Measurements from ENCODE around the gene TAF1B. TPM values are rescaled to one million over a fixed set of nuclear protein-coding genes. Genes with fewer than 3 reads are reported as not detected.
"Not testable (repeated sequence)": the region's sequence is repeated elsewhere in the genome, so short reads cannot be mapped to it uniquely, and the experiment has no call there.

TAF1B gene
- total RNA-seq, 2 experiments from 2014 or later = 18.8 to 19.0 TPM

GRCh38 chr2:9857814-9858729, 14.8 kb downstream of the TAF1B start:
- Mint-ChIP-seq H3K27ac (no peak overlapping the region), H3K4me1 (no peaks in the 10 kb centered on the region), H3K9me3 (peaks cover 34% of the 10 kb centered on the region), H3K4me3 (no peak overlapping the region), H3K27me3 (no peaks in the 10 kb centered on the region), H3K36me3 (peaks cover 80% of the 10 kb centered on the region)
- ATAC-seq (ENCODE audit: low read depth) (no peak), DNase-seq (no peak)
- POLR2A ChIA-PET = no interaction called here

- peaks cover 76% of the 10 kb centered on the region for H3K36me3 Mint-ChIP-seq
- H3K27me3 Mint-ChIP-seq = no peaks in the 10 kb centered on the region
- ATAC-seq (ENCODE audit: low read depth) (no peak), DNase-seq (no peak)
- H3K27ac Mint-ChIP-seq = no peak overlapping the region
- H3K9me3 Mint-ChIP-seq = peaks cover 38% of the 10 kb centered on the region
- POLR2A ChIA-PET = no interaction called here
- no peak overlapping the region for H3K4me3 Mint-ChIP-seq
- H3K4me1 Mint-ChIP-seq = no peaks in the 10 kb centered on the region
Observed at GRCh38 chr2:9858730-9859068, 15.4 kb downstream of the TAF1B start.

- peaks cover 60% of the 10 kb centered on the region for H3K36me3 Mint-ChIP-seq
- H3K27ac Mint-ChIP-seq; DNase-seq; ATAC-seq (ENCODE audit: low read depth); H3K27me3 Mint-ChIP-seq; H3K4me1 Mint-ChIP-seq; POLR2A ChIA-PET; H3K4me3 Mint-ChIP-seq: not testable (repeated sequence)
- peaks cover 40% of the 10 kb centered on the region for H3K9me3 Mint-ChIP-seq
Observed at GRCh38 chr2:9860922-9861580, 17.8 kb downstream of the TAF1B start.

- H3K4me3 Mint-ChIP-seq = no peak overlapping the region
- H3K27ac Mint-ChIP-seq = no peak overlapping the region
- no peaks in the 10 kb centered on the region for H3K27me3 Mint-ChIP-seq
- POLR2A ChIA-PET = no interaction called here
- peaks cover 21% of the 10 kb centered on the region for H3K36me3 Mint-ChIP-seq
- DNase-seq = no peak
- H3K4me1 Mint-ChIP-seq = no peaks in the 10 kb centered on the region
- H3K9me3 Mint-ChIP-seq = peaks cover 9% of the 10 kb centered on the region
- ATAC-seq (ENCODE audit: low read depth) = no peak
Observed at GRCh38 chr2:9867881-9868280, 24.6 kb downstream of the TAF1B start.

GRCh38 chr2:9873337-9873736, 30.1 kb downstream of the TAF1B start:
- DNase-seq (no peak), ATAC-seq (ENCODE audit: low read depth) (no peak)
- POLR2A ChIA-PET = no interaction called here
- H3K27me3 Mint-ChIP-seq = no peaks in the 10 kb centered on the region
- no peaks in the 10 kb centered on the region for H3K9me3 Mint-ChIP-seq
- no peak overlapping the region for H3K4me3 Mint-ChIP-seq
- H3K27ac Mint-ChIP-seq = no peak overlapping the region
- H3K36me3 Mint-ChIP-seq = peaks cover 44% of the 10 kb centered on the region
- H3K4me1 Mint-ChIP-seq = no peaks in the 10 kb centered on the region

GRCh38 chr2:9877026-9877425, 33.8 kb downstream of the TAF1B start:
- Mint-ChIP-seq H3K4me3 (no peak overlapping the region), H3K36me3 (peaks cover 41% of the 10 kb centered on the region), H3K27me3 (no peaks in the 10 kb centered on the region), H3K27ac (no peak overlapping the region), H3K4me1 (no peaks in the 10 kb centered on the region), H3K9me3 (no peaks in the 10 kb centered on the region)
- no peak for ATAC-seq (ENCODE audit: low read depth)
- POLR2A ChIA-PET = no interaction called here
- DNase-seq = no peak

- Mint-ChIP-seq H3K4me1 (no peaks in the 10 kb centered on the region), H3K36me3 (peaks cover 41% of the 10 kb centered on the region), H3K27me3 (no peaks in the 10 kb centered on the region), H3K4me3 (no peak overlapping the region), H3K27ac (no peak overlapping the region), H3K9me3 (no peaks in the 10 kb centered on the region)
- no peak for DNase-seq
- no peak for ATAC-seq (ENCODE audit: low read depth)
- POLR2A ChIA-PET = no interaction called here
Observed at GRCh38 chr2:9877726-9878125, 34.5 kb downstream of the TAF1B start.

- DNase-seq = no peak
- ATAC-seq (ENCODE audit: low read depth) = no peak
- Mint-ChIP-seq H3K4me1 (no peaks in the 10 kb centered on the region), H3K36me3 (peaks cover 33% of the 10 kb centered on the region), H3K9me3 (no peaks in the 10 kb centered on the region), H3K4me3 (no peak overlapping the region), H3K27ac (no peak overlapping the region), H3K27me3 (no peaks in the 10 kb centered on the region)
- POLR2A ChIA-PET = no interaction called here
Observed at GRCh38 chr2:9879455-9880194, 36.4 kb downstream of the TAF1B start.

GRCh38 chr2:9883897-9884296, 40.6 kb downstream of the TAF1B start:
- DNase-seq (no peak), ATAC-seq (ENCODE audit: low read depth) (no peak)
- peaks cover 8% of the 10 kb centered on the region for H3K9me3 Mint-ChIP-seq
- no peak overlapping the region for H3K27ac Mint-ChIP-seq
- no peaks in the 10 kb centered on the region for H3K27me3 Mint-ChIP-seq
- POLR2A ChIA-PET = no interaction called here
- H3K4me3 Mint-ChIP-seq = no peak overlapping the region
- H3K4me1 Mint-ChIP-seq = peaks cover 4% of the 10 kb centered on the region
- peaks cover 48% of the 10 kb centered on the region for H3K36me3 Mint-ChIP-seq

GRCh38 chr2:9884436-9884835, 41.2 kb downstream of the TAF1B start:
- DNase-seq (no peak), ATAC-seq (ENCODE audit: low read depth) (no peak)
- Mint-ChIP-seq H3K4me3 (no peak overlapping the region), H3K27ac (no peak overlapping the region), H3K4me1 (peaks cover 4% of the 10 kb centered on the region), H3K27me3 (no peaks in the 10 kb centered on the region), H3K9me3 (peaks cover 8% of the 10 kb centered on the region), H3K36me3 (peaks cover 50% of the 10 kb centered on the region)
- POLR2A ChIA-PET = interaction anchor here (1.5 kb wide), 1 partner anchor 41 kb away, joined by 3 read pairs; the partner anchor contains the start of gene TAF1B

- peaks cover 4% of the 10 kb centered on the region for H3K4me1 Mint-ChIP-seq
- no peak overlapping the region for H3K4me3 Mint-ChIP-seq
- no peak for ATAC-seq (ENCODE audit: low read depth)
- H3K9me3 Mint-ChIP-seq = peaks cover 8% of the 10 kb centered on the region
- POLR2A ChIA-PET = interaction anchor here (1.5 kb wide), 1 partner anchor 42 kb away, joined by 3 read pairs; the partner anchor contains the start of gene TAF1B
- DNase-seq = no peak
- H3K27ac Mint-ChIP-seq = no peak overlapping the region
- H3K36me3 Mint-ChIP-seq = peaks cover 52% of the 10 kb centered on the region
- no peaks in the 10 kb centered on the region for H3K27me3 Mint-ChIP-seq
Observed at GRCh38 chr2:9885036-9885684, 41.9 kb downstream of the TAF1B start.

GRCh38 chr2:9887513-9887912, 44.2 kb downstream of the TAF1B start:
- peaks cover 54% of the 10 kb centered on the region for H3K36me3 Mint-ChIP-seq
- peaks cover 4% of the 10 kb centered on the region for H3K4me1 Mint-ChIP-seq
- H3K9me3 Mint-ChIP-seq = peaks cover 8% of the 10 kb centered on the region
- ATAC-seq (ENCODE audit: low read depth) = no peak
- H3K27ac Mint-ChIP-seq = no peak overlapping the region
- DNase-seq = no peak
- POLR2A ChIA-PET = no interaction called here
- no peaks in the 10 kb centered on the region for H3K27me3 Mint-ChIP-seq
- H3K4me3 Mint-ChIP-seq = no peak overlapping the region

GRCh38 chr2:9889812-9890261, 46.6 kb downstream of the TAF1B start:
- no peak overlapping the region for H3K27ac Mint-ChIP-seq
- H3K4me3 Mint-ChIP-seq = no peak overlapping the region
- ATAC-seq (ENCODE audit: low read depth) = no peak
- POLR2A ChIA-PET = no interaction called here
- H3K27me3 Mint-ChIP-seq = no peaks in the 10 kb centered on the region
- peaks cover 4% of the 10 kb centered on the region for H3K4me1 Mint-ChIP-seq
- DNase-seq = no peak
- H3K9me3 Mint-ChIP-seq = peaks cover 8% of the 10 kb centered on the region
- H3K36me3 Mint-ChIP-seq = peaks cover 45% of the 10 kb centered on the region
